SHP77 treated with DMSO at 0.1 percent for 48 hours (cell line): ENCODE results near the gene DYNLT4.
A peak's percentile ranks its signal among the peaks of the same experiment; 100 is the strongest.
"Not testable (repeated sequence)": the region's sequence is repeated elsewhere in the genome, so short reads cannot be mapped to it uniquely, and the experiment has no call there.

Source experiments
- DNase-seq: peaks from one replicate; lab custom pipeline; 2025; lab: John Stamatoyannopoulos, UW

Gene DYNLT4

GRCh38 chr1:44788120-44788860 is 18.9 kb downstream of the DYNLT4 start, which contains the start of gene BEST4:
Gene BEST4, minus strand, starts transcription at chr1:44788170. Its CDS starts 465 bp downstream, at chr1:44787705.
- DNase-seq: no peak

- DNase-seq: no peak
Observed at GRCh38 chr1:44787506-44787905, 19.6 kb downstream of the DYNLT4 start.

- DNase-seq: no peak
Observed at GRCh38 chr1:44786841-44787426, 20.2 kb downstream of the DYNLT4 start.

GRCh38 chr1:44786138-44786840 is 20.9 kb downstream of the DYNLT4 start:
- no peak for DNase-seq

GRCh38 chr1:44785501-44786137 is 21.5 kb downstream of the DYNLT4 start:
- no peak for DNase-seq

- DNase-seq: no peak
Observed at GRCh38 chr1:44785029-44785380, 22.1 kb downstream of the DYNLT4 start.

GRCh38 chr1:44784094-44785028 is 22.8 kb downstream of the DYNLT4 start:
- no peak for DNase-seq

GRCh38 chr1:44783697-44784093 is 23.5 kb downstream of the DYNLT4 start:
- no peak for DNase-seq

- DNase-seq: no peak
Observed at GRCh38 chr1:44780583-44781121, 26.5 kb downstream of the DYNLT4 start.

- no peak for DNase-seq
Observed at GRCh38 chr1:44778705-44779576, 28.2 kb downstream of the DYNLT4 start.

- no peak for DNase-seq
Observed at GRCh38 chr1:44777969-44778635, 29.0 kb downstream of the DYNLT4 start.

GRCh38 chr1:44777547-44777946 is 29.6 kb downstream of the DYNLT4 start:
- DNase-seq: no peak

- no peak for DNase-seq
Observed at GRCh38 chr1:44776730-44777068, 30.5 kb downstream of the DYNLT4 start.

- DNase-seq: no peak
Observed at GRCh38 chr1:44775930-44776729, 31.0 kb downstream of the DYNLT4 start.

GRCh38 chr1:44775078-44775929 is 31.8 kb downstream of the DYNLT4 start, which contains the start of gene RPS8:
Gene RPS8, plus strand, starts transcription at chr1:44775540. Its CDS starts 57 bp downstream, at chr1:44775597.
- peak; percentile 79 for DNase-seq

- DNase-seq: not testable (repeated sequence)
Observed at GRCh38 chr1:44766421-44766820, 40.7 kb downstream of the DYNLT4 start.

- no peak for DNase-seq
Observed at GRCh38 chr1:44760876-44761275, 46.3 kb downstream of the DYNLT4 start.

GRCh38 chr1:44759077-44759476 is 48.1 kb downstream of the DYNLT4 start:
- DNase-seq: no peak
